Measurements from ENCODE around the gene DYNC1LI1. TPM values are rescaled to one million over a fixed set of nuclear protein-coding genes. Genes with fewer than 3 reads are reported as not detected.

DYNC1LI1 gene
- total and polyA plus RNA-seq, 2 donors (not counting 1 experiment from before 2014, with no cell fraction given), result 15.0 to 38.8 TPM

- CTCF ChIA-PET, result interaction anchor here (0.6 to 0.7 kb wide), 2 partner anchors 12 to 432 kb away, joined by 3 read pairs; no protein-coding TSS in a partner anchor
- H3K4me3 Mint-ChIP-seq, result no peak overlapping the region
- Histone ChIP-seq H3K9ac (ENCODE audit: low read length) (no peak overlapping the region), H3K4me2 (replicated peaks; ENCODE audit: low read depth, low read length, poor library complexity, severe bottlenecking) (no peak overlapping the region), H3K27ac (ENCODE audit: low read length in 2 of 2) (no peak overlapping the region), H3K27me3 (replicated peaks in 1 of 4; ENCODE audit: control extremely low read depth in 1 of 4, control insufficient read depth in 3 of 4, insufficient read depth in 4 of 4, low read length in 3 of 4) (no peaks in the 10 kb centered on the region), H3K4me1 (ENCODE audit: control insufficient read depth in 2 of 2, insufficient read depth in 2 of 2, low read length in 2 of 2) (no peaks in the 10 kb centered on the region), H3K4me3 (ENCODE audit: control extremely low read depth in 1 of 5, extremely low read depth in 1 of 5, insufficient read depth in 1 of 5, low read depth in 2 of 5, low read length in 4 of 5) (no peak overlapping the region), H3K79me2 (ENCODE audit: control insufficient read depth, insufficient read depth, low read length) (no peaks in the 10 kb centered on the region), H4K20me1 (ENCODE audit: control insufficient read depth, insufficient read depth, low read length, poor library complexity, severe bottlenecking) (no peaks in the 10 kb centered on the region), H3K9me3 (ENCODE audit: control extremely low read depth in 1 of 3, control insufficient read depth in 2 of 3, insufficient read depth in 1 of 3, low read length in 2 of 3) (no peaks in the 10 kb centered on the region), H3K36me3 (replicated peaks in 1 of 2; ENCODE audit: control extremely low read depth in 1 of 2, control insufficient read depth in 1 of 2, extremely low read depth in 1 of 2, insufficient read depth in 2 of 2, low read length in 1 of 2) (no peaks in the 10 kb centered on the region), H2AFZ (ENCODE audit: insufficient read depth, low read depth, low read length, poor library complexity, severe bottlenecking) (no peak overlapping the region)
- no CpG with 5 or more reads among the region's 3 CpGs for WGBS (ENCODE audit: insufficient coverage)
- H3K9me3 Mint-ChIP-seq (ENCODE audit: insufficient read depth), result no peaks in the 10 kb centered on the region
- DNase-seq (no peak), ATAC-seq (ENCODE audit: low read depth) (no peak)
- H3K4me1 Mint-ChIP-seq, result no peaks in the 10 kb centered on the region
- no peak overlapping the region for H3K27ac Mint-ChIP-seq
- H3K27me3 Mint-ChIP-seq, result peaks cover 25% of the 10 kb centered on the region
- no peak for TF ChIP-seq CTCF (IDR thresholded peaks at IDR 0.05)
- TF ChIP-seq EZH2 (IDR thresholded peaks at IDR 0.05; ENCODE audit: borderline replicate concordance, insufficient read depth, low read depth, low read length, poor library complexity, severe bottlenecking), result no peak
- POLR2A ChIA-PET, result no interaction called here
- intact Hi-C loops (cut with micrococcal nuclease), result no loop called here
Observed at GRCh38 chr3:32606277-32606676, 35.6 kb upstream of the DYNC1LI1 start.

GRCh38 chr3:32603064-32603463 is 32.4 kb upstream of the DYNC1LI1 start:
- Histone ChIP-seq H4K20me1 (ENCODE audit: control insufficient read depth, insufficient read depth, low read length, poor library complexity, severe bottlenecking) (no peaks in the 10 kb centered on the region), H3K79me2 (ENCODE audit: control insufficient read depth, insufficient read depth, low read length) (no peaks in the 10 kb centered on the region), H3K4me3 (ENCODE audit: control extremely low read depth in 1 of 5, extremely low read depth in 1 of 5, insufficient read depth in 1 of 5, low read depth in 2 of 5, low read length in 4 of 5) (no peak overlapping the region), H2AFZ (ENCODE audit: insufficient read depth, low read depth, low read length, poor library complexity, severe bottlenecking) (no peak overlapping the region), H3K36me3 (replicated peaks in 1 of 2; ENCODE audit: control extremely low read depth in 1 of 2, control insufficient read depth in 1 of 2, extremely low read depth in 1 of 2, insufficient read depth in 2 of 2, low read length in 1 of 2) (no peaks in the 10 kb centered on the region), H3K4me1 (ENCODE audit: control insufficient read depth in 2 of 2, insufficient read depth in 2 of 2, low read length in 2 of 2) (no peaks in the 10 kb centered on the region), H3K9me3 (ENCODE audit: control extremely low read depth in 1 of 3, control insufficient read depth in 2 of 3, insufficient read depth in 1 of 3, low read length in 2 of 3) (no peaks in the 10 kb centered on the region), H3K4me2 (replicated peaks; ENCODE audit: low read depth, low read length, poor library complexity, severe bottlenecking) (no peak overlapping the region), H3K27ac (ENCODE audit: low read length in 2 of 2) (no peak overlapping the region), H3K9ac (ENCODE audit: low read length) (no peak overlapping the region), H3K27me3 (replicated peaks in 1 of 4; ENCODE audit: control extremely low read depth in 1 of 4, control insufficient read depth in 3 of 4, insufficient read depth in 4 of 4, low read length in 3 of 4) (no peaks in the 10 kb centered on the region)
- no peaks in the 10 kb centered on the region for H3K4me1 Mint-ChIP-seq
- TF ChIP-seq EZH2 (IDR thresholded peaks at IDR 0.05; ENCODE audit: borderline replicate concordance, insufficient read depth, low read depth, low read length, poor library complexity, severe bottlenecking) (no peak), CTCF (IDR thresholded peaks at IDR 0.05) (no peak)
- no peak overlapping the region for H3K4me3 Mint-ChIP-seq
- WGBS (ENCODE audit: insufficient coverage), result 83% methylated on average over 1 of the region's 4 CpGs
- no peaks in the 10 kb centered on the region for H3K9me3 Mint-ChIP-seq (ENCODE audit: insufficient read depth)
- H3K27me3 Mint-ChIP-seq, result peaks cover 38% of the 10 kb centered on the region
- DNase-seq, result no peak
- POLR2A ChIA-PET, result no interaction called here
- no peak overlapping the region for H3K27ac Mint-ChIP-seq
- CTCF ChIA-PET, result no interaction called here
- intact Hi-C loops (cut with micrococcal nuclease), result no loop called here
- no peak for ATAC-seq (ENCODE audit: low read depth)

Data from B cell (primary cell).